ENCODE results near the gene PPIB.

The PPIB gene

GRCh38 chr15:64151727-64152506 lies 10.9 kb downstream of the PPIB start, which contains the start of gene SNX22:
Gene SNX22, plus strand, starts transcription at chr15:64151731. Its CDS starts 45 bp downstream, at chr15:64151776.
- peak within 1 kb of the TSS; percentile 67 for H3K4me3 Mint-ChIP-seq
- H3K27ac Mint-ChIP-seq = peak within 1 kb of the TSS; percentile 45
- peak; percentile 53 for DNase-seq

DNA sequence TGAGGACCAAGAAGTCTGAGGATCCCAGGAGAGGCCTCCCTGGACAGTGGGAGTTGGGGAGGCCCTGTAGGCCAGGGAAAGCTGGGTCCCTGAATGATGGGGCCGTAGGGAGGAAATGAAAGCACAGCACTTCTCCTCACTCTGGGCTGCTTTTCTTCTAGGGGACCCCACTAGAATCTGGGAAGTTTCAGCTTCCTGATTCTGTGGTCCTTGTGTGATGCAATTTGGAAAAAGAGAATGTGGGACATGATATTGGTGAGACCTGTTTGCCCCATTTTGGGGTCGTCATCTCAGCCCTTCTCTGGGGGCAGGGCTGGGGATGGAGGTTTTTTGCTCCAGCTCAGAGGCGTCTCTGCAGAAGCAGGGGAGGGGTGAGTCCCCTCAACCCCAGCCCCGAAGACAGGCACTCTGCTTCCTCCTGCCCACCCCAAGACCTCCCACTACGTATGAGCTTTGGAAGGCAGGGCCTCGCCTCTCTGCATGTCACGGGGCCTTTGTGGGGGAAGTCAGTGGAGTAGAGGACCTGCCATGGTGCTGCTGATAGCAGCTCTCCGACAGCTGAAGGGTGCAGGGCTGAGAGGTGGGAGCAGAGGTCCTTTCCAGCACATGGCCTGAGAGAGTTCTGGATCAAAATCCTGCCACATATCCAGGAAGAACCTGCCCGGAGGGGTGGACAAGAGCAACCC lies 12.8 kb downstream of the PPIB start:
- H3K36me3 Mint-ChIP-seq (ENCODE audit: low read depth) = peaks cover 13% of the 10 kb centered on the region
- H3K4me1 Mint-ChIP-seq (ENCODE audit: low read depth) = peaks cover 28% of the 10 kb centered on the region
- no peak overlapping the region for H3K4me3 Mint-ChIP-seq
- peak overlapping the region; percentile 0 for H3K27ac Mint-ChIP-seq
- H3K27me3 Mint-ChIP-seq = peaks cover 20% of the 10 kb centered on the region
- H3K9me3 Mint-ChIP-seq = no peaks in the 10 kb centered on the region
- no peak for DNase-seq

More at GRCh38 chr15:64151727-64152506, 10.9 kb downstream of the PPIB start, which contains the start of gene SNX22:
- H3K36me3 Mint-ChIP-seq (ENCODE audit: low read depth) = peaks cover 25% of the 10 kb centered on the region
- peaks cover 28% of the 10 kb centered on the region for H3K4me1 Mint-ChIP-seq (ENCODE audit: low read depth)
- H3K9me3 Mint-ChIP-seq = no peaks in the 10 kb centered on the region
- H3K27me3 Mint-ChIP-seq = peaks cover 20% of the 10 kb centered on the region

DNA sequence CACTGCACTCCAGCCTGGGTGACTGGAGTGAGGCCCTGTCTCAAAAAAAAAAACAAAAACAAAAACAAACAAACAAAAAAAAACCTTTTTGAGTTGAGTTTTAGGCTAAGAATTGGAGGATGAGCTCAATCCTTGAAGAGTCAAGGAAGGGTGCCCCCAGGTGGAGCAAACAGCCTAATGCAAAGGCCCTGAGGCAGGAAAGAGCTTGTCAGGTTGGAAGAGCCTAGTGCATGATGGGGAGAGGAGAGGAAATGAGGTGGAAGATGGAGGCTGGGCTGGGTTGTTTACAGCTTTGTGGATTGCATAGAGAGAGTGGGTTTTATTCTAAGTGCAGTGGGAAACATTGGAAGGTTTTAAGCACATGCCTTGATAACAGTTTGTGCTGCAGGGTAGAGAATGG lies 13.4 kb downstream of the PPIB start:
- no peaks in the 10 kb centered on the region for H3K9me3 Mint-ChIP-seq
- no peak overlapping the region for H3K4me3 Mint-ChIP-seq
- H3K4me1 Mint-ChIP-seq (ENCODE audit: low read depth) = peaks cover 28% of the 10 kb centered on the region
- H3K27ac Mint-ChIP-seq = peak overlapping the region; percentile 0
- peaks cover 16% of the 10 kb centered on the region for H3K36me3 Mint-ChIP-seq (ENCODE audit: low read depth)
- H3K27me3 Mint-ChIP-seq = peaks cover 20% of the 10 kb centered on the region
- no peak for DNase-seq

DNA sequence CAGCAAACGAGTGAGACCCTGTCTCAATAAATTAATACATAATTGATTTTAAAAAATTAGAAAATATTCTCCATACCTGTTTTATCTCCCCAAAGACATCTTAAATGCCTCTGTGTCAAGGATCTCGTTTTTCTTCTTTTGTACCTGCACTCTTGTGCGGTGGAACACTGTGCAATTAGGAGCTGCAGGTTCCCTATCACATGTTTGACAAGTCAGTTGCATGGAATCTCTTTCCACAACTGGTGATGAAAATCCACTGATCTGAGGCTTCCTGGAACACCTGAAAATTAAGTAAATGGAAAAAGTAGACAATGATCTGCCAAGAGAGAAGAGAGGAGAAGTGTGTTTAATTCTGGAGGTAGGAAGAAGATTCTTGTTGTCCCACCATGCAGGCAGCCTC lies 14.2 kb downstream of the PPIB start:
- H3K36me3 Mint-ChIP-seq (ENCODE audit: low read depth) = peaks cover 18% of the 10 kb centered on the region
- H3K4me1 Mint-ChIP-seq (ENCODE audit: low read depth) = peaks cover 26% of the 10 kb centered on the region
- no peak overlapping the region for H3K27ac Mint-ChIP-seq
- H3K4me3 Mint-ChIP-seq = no peak overlapping the region
- no peak for DNase-seq
- H3K27me3 Mint-ChIP-seq = peaks cover 20% of the 10 kb centered on the region
- no peaks in the 10 kb centered on the region for H3K9me3 Mint-ChIP-seq

DNA sequence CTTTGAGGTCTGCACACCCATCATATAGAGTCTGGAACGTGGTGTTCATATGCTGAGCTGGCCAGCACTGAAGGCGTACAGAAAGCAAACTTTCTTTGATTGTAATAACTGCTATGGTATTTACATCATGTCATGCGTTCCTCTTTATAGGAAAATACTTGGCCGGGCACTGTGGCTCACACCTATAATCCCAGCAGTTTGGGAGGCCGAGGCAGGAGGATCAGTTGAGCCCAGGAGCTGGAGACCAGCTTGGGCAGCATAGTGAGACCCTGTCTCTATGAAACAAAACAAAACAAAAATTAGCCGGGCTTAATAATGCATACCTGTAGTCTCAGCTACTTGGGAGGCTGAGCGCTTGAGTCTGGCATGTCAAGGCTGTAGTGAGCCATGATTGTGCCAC lies 14.7 kb downstream of the PPIB start:
- Mint-ChIP-seq H3K4me3 (no peak overlapping the region), H3K4me1 (ENCODE audit: low read depth) (peaks cover 22% of the 10 kb centered on the region), H3K27me3 (peaks cover 16% of the 10 kb centered on the region), H3K9me3 (no peaks in the 10 kb centered on the region), H3K36me3 (ENCODE audit: low read depth) (peaks cover 22% of the 10 kb centered on the region), H3K27ac (no peak overlapping the region)
- DNase-seq = no peak

DNA sequence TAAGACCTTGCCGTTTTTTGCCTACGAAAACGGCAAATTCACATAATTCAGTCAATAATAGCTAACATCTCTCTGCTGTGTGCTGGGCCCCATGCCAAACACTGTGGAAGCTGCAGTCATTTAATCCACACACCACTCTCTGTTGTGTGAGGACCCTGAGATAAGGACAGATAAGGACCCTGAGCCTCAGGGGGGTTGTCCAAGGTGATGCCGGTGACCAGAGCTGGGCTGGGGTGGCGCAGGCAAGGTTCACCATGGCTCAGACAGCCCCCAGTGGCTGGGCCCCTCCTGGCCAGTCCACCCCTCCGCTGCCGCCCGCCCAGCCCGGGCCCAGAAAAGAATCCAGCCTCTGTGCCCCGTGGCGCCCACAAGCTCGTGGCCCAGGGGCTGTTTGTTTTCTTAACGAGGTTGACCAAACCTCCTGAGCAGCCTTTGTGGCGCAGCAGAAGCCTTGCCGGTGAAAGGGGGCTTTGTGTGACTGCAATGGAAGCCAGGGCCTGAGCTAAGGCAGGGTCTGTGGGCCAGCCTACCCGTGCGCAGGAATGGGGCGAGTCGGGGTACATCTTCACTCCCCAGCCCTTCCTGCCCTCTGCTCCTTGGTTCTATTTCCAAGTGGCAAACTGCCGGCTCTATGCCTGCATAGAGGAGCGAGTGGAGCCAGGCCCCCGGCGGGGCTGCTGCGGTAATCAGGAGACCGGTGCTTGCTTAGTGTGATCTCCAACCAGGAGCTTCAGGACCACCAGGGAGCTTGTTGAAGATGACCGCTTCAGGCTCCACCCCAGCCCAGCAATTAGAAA lies 15.7 kb downstream of the PPIB start:
- Mint-ChIP-seq H3K4me1 (ENCODE audit: low read depth) (peaks cover 13% of the 10 kb centered on the region), H3K27me3 (peaks cover 7% of the 10 kb centered on the region), H3K27ac (no peak overlapping the region), H3K4me3 (no peak overlapping the region), H3K9me3 (no peaks in the 10 kb centered on the region), H3K36me3 (ENCODE audit: low read depth) (peaks cover 32% of the 10 kb centered on the region)
- DNase-seq = no peak

- peaks cover 7% of the 10 kb centered on the region for H3K27me3 Mint-ChIP-seq
- H3K4me1 Mint-ChIP-seq (ENCODE audit: low read depth) = peaks cover 13% of the 10 kb centered on the region
- DNase-seq = no peak
- no peak overlapping the region for H3K4me3 Mint-ChIP-seq
- peaks cover 35% of the 10 kb centered on the region for H3K36me3 Mint-ChIP-seq (ENCODE audit: low read depth)
- no peak overlapping the region for H3K27ac Mint-ChIP-seq
- no peaks in the 10 kb centered on the region for H3K9me3 Mint-ChIP-seq
Measured at GRCh38 chr15:64146520-64146884, 16.3 kb downstream of the PPIB start.

GRCh38 chr15:64146041-64146440 lies 16.8 kb downstream of the PPIB start:
- Mint-ChIP-seq H3K36me3 (ENCODE audit: low read depth) (peaks cover 40% of the 10 kb centered on the region), H3K27me3 (peaks cover 6% of the 10 kb centered on the region), H3K4me1 (ENCODE audit: low read depth) (peaks cover 12% of the 10 kb centered on the region), H3K4me3 (no peak overlapping the region), H3K9me3 (no peaks in the 10 kb centered on the region), H3K27ac (no peak overlapping the region)
- DNase-seq = no peak

DNA sequence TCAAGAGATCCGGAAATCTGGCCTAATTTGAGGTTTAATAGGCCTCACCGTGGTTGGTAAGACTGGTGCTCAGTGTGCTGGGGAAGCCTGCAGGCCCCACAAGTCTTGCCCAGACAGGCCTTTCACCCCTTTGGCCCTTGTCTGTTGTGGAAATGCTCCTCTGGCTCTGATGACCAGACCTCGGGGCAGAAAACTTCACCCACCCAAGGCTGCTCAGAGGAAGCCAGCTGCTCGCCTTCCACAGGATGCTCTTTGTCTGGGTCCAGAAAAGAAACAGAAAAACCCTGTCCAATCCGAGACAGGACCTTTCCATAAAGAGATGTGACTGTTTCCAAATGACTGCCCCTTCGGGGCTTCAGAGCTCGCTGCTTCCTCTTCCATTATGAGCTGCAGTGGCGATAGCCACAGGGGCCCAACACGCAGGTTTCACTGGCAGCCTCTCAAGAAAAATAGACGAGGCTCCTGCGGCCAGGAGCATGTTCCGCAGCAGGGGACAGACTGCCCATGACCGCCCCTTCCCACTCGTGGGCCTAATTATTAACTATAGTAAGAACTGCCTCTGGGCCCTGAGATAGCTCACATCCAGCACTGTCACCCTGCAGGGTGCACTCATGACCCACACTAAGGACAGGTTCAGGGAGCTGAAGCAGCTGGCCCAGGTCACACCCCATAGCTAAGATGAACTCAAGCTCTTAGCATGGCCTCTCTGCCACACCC lies 18.1 kb downstream of the PPIB start:
- Mint-ChIP-seq H3K27ac (no peak overlapping the region), H3K27me3 (no peaks in the 10 kb centered on the region), H3K4me1 (ENCODE audit: low read depth) (peaks cover 4% of the 10 kb centered on the region), H3K9me3 (no peaks in the 10 kb centered on the region), H3K4me3 (no peak overlapping the region), H3K36me3 (ENCODE audit: low read depth) (peaks cover 47% of the 10 kb centered on the region)
- no peak for DNase-seq

DNA sequence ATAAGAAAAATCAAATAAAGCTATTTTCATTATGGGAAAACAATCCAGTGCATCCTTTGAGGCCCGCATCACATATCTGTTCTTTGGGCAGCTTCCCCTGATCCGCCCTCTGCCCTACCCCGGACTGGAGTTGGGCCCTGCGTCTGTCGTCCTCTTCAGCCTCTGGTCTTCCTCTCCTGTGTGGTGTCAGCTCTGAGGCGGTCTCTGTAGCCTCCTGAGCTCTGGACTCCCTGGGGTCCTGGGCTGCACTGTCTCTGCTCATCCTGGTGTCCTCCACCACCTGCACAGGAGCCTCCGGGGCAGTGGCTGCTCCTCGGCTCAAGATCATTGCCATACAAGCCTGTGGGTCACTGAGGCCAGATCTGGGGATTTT lies 18.6 kb downstream of the PPIB start:
- no peaks in the 10 kb centered on the region for H3K27me3 Mint-ChIP-seq
- DNase-seq = no peak
- H3K9me3 Mint-ChIP-seq = no peaks in the 10 kb centered on the region
- H3K27ac Mint-ChIP-seq = no peak overlapping the region
- no peak overlapping the region for H3K4me3 Mint-ChIP-seq
- H3K36me3 Mint-ChIP-seq (ENCODE audit: low read depth) = peaks cover 47% of the 10 kb centered on the region
- no peaks in the 10 kb centered on the region for H3K4me1 Mint-ChIP-seq (ENCODE audit: low read depth)

- no peaks in the 10 kb centered on the region for H3K9me3 Mint-ChIP-seq
- peaks cover 54% of the 10 kb centered on the region for H3K36me3 Mint-ChIP-seq (ENCODE audit: low read depth)
- no peak overlapping the region for H3K4me3 Mint-ChIP-seq
- peak overlapping the region; percentile 7 for H3K27ac Mint-ChIP-seq
- H3K4me1 Mint-ChIP-seq (ENCODE audit: low read depth) = no peaks in the 10 kb centered on the region
- no peaks in the 10 kb centered on the region for H3K27me3 Mint-ChIP-seq
- no peak for DNase-seq
Measured at GRCh38 chr15:64143276-64143675, 19.5 kb downstream of the PPIB start.

DNA sequence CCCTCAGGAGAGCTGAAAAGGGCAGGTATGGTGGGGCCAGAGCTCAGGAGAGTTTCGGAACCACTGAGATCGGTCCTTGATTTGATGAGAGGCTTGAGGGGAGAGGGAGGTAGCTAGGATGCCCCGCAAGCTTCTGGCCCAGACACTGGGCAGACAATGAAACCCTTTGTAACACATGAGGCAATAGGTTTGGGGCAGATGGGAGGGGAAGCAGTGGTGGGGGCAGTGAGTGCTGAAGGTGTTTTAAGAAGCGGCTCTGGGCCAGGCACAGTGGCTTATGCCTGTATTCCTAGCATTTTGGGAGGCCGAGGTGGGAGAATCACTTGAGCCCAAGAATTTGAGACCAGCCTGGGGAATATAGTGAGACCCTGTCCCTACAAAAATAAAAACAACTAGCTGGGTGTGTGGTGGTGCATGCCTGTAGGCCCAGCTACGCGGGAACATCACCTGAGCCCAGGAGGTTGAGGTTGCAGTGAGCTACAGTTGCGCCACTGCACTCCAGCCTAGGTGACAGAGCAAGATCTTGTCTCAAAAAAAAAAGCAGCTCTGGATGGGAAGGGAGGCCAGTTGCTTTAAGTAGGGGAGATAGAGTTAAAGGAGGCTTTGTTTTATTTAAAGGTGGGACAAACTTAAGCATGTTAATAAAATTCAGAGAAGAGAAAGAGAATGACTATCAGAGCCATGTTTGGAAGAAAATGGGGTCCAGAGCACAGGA lies 20.9 kb downstream of the PPIB start:
- Mint-ChIP-seq H3K9me3 (no peaks in the 10 kb centered on the region), H3K27me3 (no peaks in the 10 kb centered on the region), H3K4me1 (ENCODE audit: low read depth) (no peaks in the 10 kb centered on the region), H3K4me3 (no peak overlapping the region), H3K27ac (peak overlapping the region; percentile 23), H3K36me3 (ENCODE audit: low read depth) (peaks cover 67% of the 10 kb centered on the region)
- no peak for DNase-seq

DNA sequence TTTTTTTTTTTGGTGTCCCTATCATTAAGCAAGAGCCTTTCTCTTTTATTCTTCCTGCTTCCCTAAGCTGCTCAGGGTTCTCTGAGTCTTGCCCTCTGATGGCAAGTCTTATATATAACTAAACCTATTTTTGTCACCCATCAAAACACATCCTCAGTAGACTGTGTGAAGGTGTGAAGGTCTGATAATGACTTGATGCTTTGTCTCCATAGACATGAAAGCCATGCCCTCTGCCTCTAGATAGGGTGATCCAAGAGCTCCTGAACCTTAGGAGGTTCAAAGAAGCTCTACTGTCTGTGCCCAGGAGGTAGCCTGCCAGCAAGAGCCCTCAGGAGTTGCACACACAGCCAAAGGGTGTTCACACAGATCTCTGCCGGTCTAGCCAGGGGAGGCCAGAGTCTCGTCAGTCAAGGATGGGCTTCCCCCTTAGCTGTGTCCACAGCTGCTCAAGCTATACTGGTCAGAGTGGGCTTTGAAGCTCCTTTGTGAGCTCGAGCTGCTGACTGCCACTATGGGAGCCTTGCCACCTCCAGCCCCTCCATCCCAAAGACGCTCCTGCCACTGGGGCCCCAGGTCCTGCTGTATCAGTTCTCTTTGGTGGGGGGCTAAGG lies 24.4 kb downstream of the PPIB start:
- peak overlapping the region; percentile 26 for H3K27ac Mint-ChIP-seq
- no peaks in the 10 kb centered on the region for H3K4me1 Mint-ChIP-seq (ENCODE audit: low read depth)
- no peak overlapping the region for H3K4me3 Mint-ChIP-seq
- H3K27me3 Mint-ChIP-seq = no peaks in the 10 kb centered on the region
- H3K36me3 Mint-ChIP-seq (ENCODE audit: low read depth) = peaks cover 81% of the 10 kb centered on the region
- DNase-seq = no peak
- no peaks in the 10 kb centered on the region for H3K9me3 Mint-ChIP-seq
